K562 (cell line): Measurements from ENCODE around the gene ABHD16A. TPM values are rescaled to one million over a fixed set of nuclear protein-coding genes. Genes with fewer than 3 reads are reported as not detected.

Source experiments
- ATAC-seq: fragments of 200-7000 bp; cut with Tn5 transposase; 3 replicates; pipeline ENCODE4 v1.9.1; 2020; ENCODE audit warnings: moderate library complexity
- BruUV-seq: library from RNA; stranded (reverse); fragments of 400-500 nt; replicated peaks from 2 replicates; lab custom pipeline; 2021; lab: Mats Ljungman, UMichigan
- CTCF ChIA-PET: fragments of 300-600 bp; formaldehyde crosslinking; extraction: SDS; loops from one replicate; lab custom pipeline; 2021; ENCODE audit warnings: low intra/inter-chr PET ratio; lab: Yijun Ruan, JAX
- POLR2A ChIA-PET: fragments of 300-600, 350-650 bp; sonication (Branson Sonifier 250); formaldehyde crosslinking; extraction: SDS; loops from one replicate; lab custom pipeline; 2021; ENCODE audit warnings: antibody characterized with exemption, inconsistent platforms; lab: Yijun Ruan, JAX
- DNase-seq, 4 experiments: peaks; one replicate each; pipeline versions ENCODE4 v3.0.0 to v3.0.0-alpha.2; 2011 to 2018; ENCODE audit warnings: low spot score in 3 of 4, mixed read lengths in 3 of 4; ENCODE audit errors: extremely low read depth in 1 of 4
- FAIRE-seq: peaks from 2 replicates; lab custom pipeline; 2011; peaks lifted over from hg19 to GRCh38; lab: Jason Lieb, UNC
- H2AFZ ChIP-seq: 2 replicates; pipeline ENCODE4 v1.6.0; 2011; ENCODE audit warnings: low read depth, low read length, control low read depth, inconsistent platforms
- H3K27ac ChIP-seq: fragments of 200-600 bp; 3 replicates; pipeline ENCODE4 v1.8.0; 2011; ENCODE audit warnings: low read depth, mild to moderate bottlenecking, control low read depth, inconsistent platforms, low read length, moderate library complexity, mixed read lengths; ENCODE audit errors: extremely low read depth
- H3K27me3 ChIP-seq, 2 experiments: fragments of 300-600 bp in 1 of 2; 2 replicates in 1 of 2; 3 replicates in 1 of 2; pipeline versions ENCODE4 v1.6.0 to v1.8.0; 2011; ENCODE audit warnings: inconsistent platforms in 2 of 2, low read length in 2 of 2, mild to moderate bottlenecking in 1 of 2, mixed read lengths in 1 of 2, moderate library complexity in 1 of 2; ENCODE audit not compliant: control insufficient read depth in 2 of 2, insufficient read depth in 2 of 2
- H3K36me3 ChIP-seq: fragments of 300-600 bp; 3 replicates; pipeline ENCODE4 v1.8.0; 2011; ENCODE audit warnings: mild to moderate bottlenecking, low read length, inconsistent platforms; ENCODE audit not compliant: control insufficient read depth, insufficient read depth
- H3K4me1 ChIP-seq, 2 experiments: fragments of 200-600 bp in 1 of 2; replicated peaks in 1 of 2; 2 replicates in 1 of 2; 3 replicates in 1 of 2; pipeline versions ENCODE4 v1.5.1 to v1.8.0; 2011; ENCODE audit warnings: inconsistent platforms in 2 of 2, low read length in 2 of 2, mild to moderate bottlenecking in 1 of 2, mixed read lengths in 1 of 2, moderate library complexity in 1 of 2; ENCODE audit not compliant: control insufficient read depth in 2 of 2, insufficient read depth in 2 of 2
- H3K4me2 ChIP-seq: 2 replicates; pipeline ENCODE4 v1.6.1; 2011; ENCODE audit warnings: low read length, control low read depth, inconsistent platforms, mixed read lengths; ENCODE audit not compliant: insufficient read depth
- H3K4me3 ChIP-seq: fragments of 200-600 bp; sonication (generic), shearing (Covaris generic); 2 replicates; pipeline ENCODE4 v1.5.1; 2016; ENCODE audit warnings: control low read depth, inconsistent platforms
- H3K79me2 ChIP-seq: fragments of 200-600 bp; 3 replicates; pipeline ENCODE4 v1.8.0; 2011; ENCODE audit warnings: low read length, inconsistent platforms; ENCODE audit not compliant: control insufficient read depth, insufficient read depth
- H3K9ac ChIP-seq, 2 experiments: 2 replicates each; pipeline versions ENCODE4 v1.6.0 to v1.6.1; 2011; ENCODE audit warnings: low read depth in 2 of 2, low read length in 2 of 2, control low read depth in 1 of 2, inconsistent platforms in 1 of 2, mild to moderate bottlenecking in 1 of 2, mixed read lengths in 1 of 2; ENCODE audit not compliant: insufficient read depth in 1 of 2
- H3K9me1 ChIP-seq: one replicate; pipeline ENCODE4 v1.6.0; 2011; ENCODE audit warnings: inconsistent platforms, mild to moderate bottlenecking, low read length, moderate library complexity; ENCODE audit not compliant: control insufficient read depth, insufficient read depth
- H3K9me3 ChIP-seq: replicated peaks from 2 replicates; pipeline ENCODE4 v1.5.1; 2011; ENCODE audit warnings: low read depth, low read length, inconsistent platforms; ENCODE audit not compliant: control insufficient read depth, insufficient read depth
- H4K20me1 ChIP-seq: replicated peaks from 2 replicates; pipeline ENCODE4 v1.6.1; 2011; ENCODE audit warnings: low read length, inconsistent platforms, mixed read lengths; ENCODE audit not compliant: control insufficient read depth, insufficient read depth
- ATF3 ChIP-seq, 2 experiments: fragments of 450-650 bp in 1 of 2; sonication (generic) in 1 of 2; formaldehyde crosslinking in 1 of 2; IDR thresholded peaks in 1 of 2; conservative IDR thresholded peaks in 1 of 2; 2 replicates each; pipeline versions ENCODE4 v1.6.1 to v1.8.1; 2016 to 2023; ENCODE audit warnings: mild to moderate bottlenecking in 2 of 2, moderate library complexity in 2 of 2, inconsistent platforms in 1 of 2, missing genetic modification reagents in 1 of 2
- CBX1 ChIP-seq: sonication (generic); IDR thresholded peaks from 2 replicates; pipeline ENCODE4 v1.6.1; 2016; ENCODE audit warnings: antibody characterized with exemption, low read depth, mild to moderate bottlenecking
- CREBBP ChIP-seq: IDR thresholded peaks from one replicate; pipeline ENCODE4 v1.6.1; 2012; ENCODE audit warnings: low read depth, mild to moderate bottlenecking, control low read depth, inconsistent platforms, low read length
- ERF ChIP-seq: fragments of 450-650 bp; formaldehyde crosslinking; IDR thresholded peaks from 2 replicates; pipeline ENCODE4 v1.4.0; 2020; ENCODE audit warnings: mild to moderate bottlenecking, mixed read lengths
- FOXK1 ChIP-seq: sonication (generic); formaldehyde crosslinking; IDR thresholded peaks from 2 replicates; pipeline ENCODE4 v1.8.0; 2022; ENCODE audit warnings: missing genetic modification reagents, mild to moderate bottlenecking, borderline replicate concordance
- FOXK2 ChIP-seq, 2 experiments: fragments of 450-650 bp; IDR thresholded peaks in 1 of 2; conservative IDR thresholded peaks in 1 of 2; 2 replicates each; pipeline ENCODE4 v1.6.1; 2016; ENCODE audit warnings: low read depth in 2 of 2, mild to moderate bottlenecking in 1 of 2
- MED1 ChIP-seq: sonication (generic); formaldehyde crosslinking; IDR thresholded peaks from 2 replicates; pipeline ENCODE4 v1.8.1; 2023; ENCODE audit warnings: missing genetic modification reagents, borderline replicate concordance
- MEF2A ChIP-seq: IDR thresholded peaks from 2 replicates; pipeline ENCODE4 v1.6.1; 2011; ENCODE audit warnings: low read depth, mild to moderate bottlenecking, low read length, moderate library complexity; ENCODE audit not compliant: control insufficient read depth
- NR2C1 ChIP-seq, 2 experiments: fragments of 450-650 bp; IDR thresholded peaks; 2 replicates each; pipeline ENCODE4 v1.6.1; 2017; ENCODE audit warnings: mild to moderate bottlenecking in 2 of 2, antibody characterized with exemption in 1 of 2, inconsistent platforms in 1 of 2, missing compliant biosample characterization in 1 of 2, missing genetic modification characterization in 1 of 2
- POLR2A ChIP-seq: fragments of 450-650 bp; conservative IDR thresholded peaks from 2 replicates; pipeline ENCODE4 v1.6.1; 2016
- POLR3A ChIP-seq: IDR thresholded peaks from 2 replicates; pipeline ENCODE4 v1.6.1; 2011; ENCODE audit warnings: borderline replicate concordance, mild to moderate bottlenecking, moderate library complexity; ENCODE audit not compliant: insufficient read length, insufficient read depth; ENCODE audit errors: extremely low read depth
- SETDB1 ChIP-seq: IDR thresholded peaks from one replicate; pipeline ENCODE4 v1.6.1; 2012; ENCODE audit warnings: low read length, control low read depth, inconsistent platforms
- SLC30A9 ChIP-seq: fragments of 250-450 bp; sonication (Bioruptor Pico); IDR thresholded peaks from 2 replicates; pipeline ENCODE4 v1.8.0; 2022; ENCODE audit warnings: mild to moderate bottlenecking, moderate library complexity
- SMARCA4 ChIP-seq: fragments of 450-650 bp; IDR thresholded peaks from 2 replicates; pipeline ENCODE4 v1.6.1; 2016
- STAG1 ChIP-seq: sonication (generic); formaldehyde crosslinking; IDR thresholded peaks from 2 replicates; pipeline ENCODE4 v1.5.0; 2020; ENCODE audit warnings: missing genetic modification reagents, borderline replicate concordance
- THRAP3 ChIP-seq: fragments of 450-650 bp; IDR thresholded peaks from 2 replicates; pipeline ENCODE4 v1.6.1; 2016; ENCODE audit warnings: mild to moderate bottlenecking, inconsistent platforms, borderline replicate concordance
- XRCC5 ChIP-seq: fragments of 200-400 bp; formaldehyde crosslinking; IDR thresholded peaks from 2 replicates; pipeline ENCODE4 v1.6.1; 2017; ENCODE audit warnings: low read depth, mild to moderate bottlenecking, low read length
- ZBTB8A ChIP-seq: fragments of 450-650 bp; IDR thresholded peaks from 2 replicates; pipeline ENCODE4 v1.6.1; 2018; ENCODE audit warnings: mild to moderate bottlenecking, moderate library complexity; ENCODE audit not compliant: partially characterized antibody
- ZNF408 ChIP-seq: fragments of 250-450 bp; sonication (Bioruptor Pico); IDR thresholded peaks from 2 replicates; pipeline ENCODE4 v1.4.0; 2020; ENCODE audit warnings: low read depth, mild to moderate bottlenecking, moderate library complexity
- WGBS: fragments of 100-300 bp; shearing (Covaris generic); methylation state at CpG from one replicate; pipeline ENCODE4 v1.1.6; 2016; ENCODE audit warnings: low coverage, mixed read lengths; ENCODE audit not compliant: insufficient coverage; ENCODE audit errors: missing lambda C conversion rate; 5-methylcytosine and 5-hydroxymethylcytosine counted together
- in situ Hi-C: fragments of 300-500 bp; cut with MboI; formaldehyde crosslinking; loops from 4 replicates; pipeline ENCODE4 v1.15.0; 2018; ENCODE audit warnings: inconsistent platforms, mixed read lengths
- intact Hi-C: fragments of 100-400 bp; cut with micrococcal nuclease; formaldehyde crosslinking; loops from 2 replicates; pipeline ENCODE4 v1.14.2; 2022
- polyA plus RNA-seq, 8 experiments: library from polyadenylated mRNA; depleted of rRNA in 4 of 8; stranded (reverse) in 5 of 8; unstranded in 3 of 8; fragments of >200 nt; fragmentation: Nextera tagmentation in 2 of 8; fragmentation: Illumina TruSeq in 1 of 8; extraction: Ambion mirVana in 2 of 8; extraction: Trizol in 1 of 8; gene quantifications; 2 replicates each; pipeline versions ENCODE4 v1.2.1 to v1.2.3, GENCODE V29; 2011 to 2014; ENCODE audit warnings: inconsistent platforms in 1 of 8, missing spikeins in 1 of 8
- total RNA-seq, 7 experiments: library from RNA; depleted of rRNA in 6 of 7; stranded (reverse); fragments of >200 nt in 6 of 7; fragmentation: Illumina TruSeq in 2 of 7; extraction: Trizol in 2 of 7; gene quantifications; 2 replicates each; pipeline versions ENCODE4 v1.2.1 to v1.2.3, GENCODE V29; 2011 to 2021; ENCODE audit warnings: low replicate concordance in 1 of 7

The ABHD16A gene
- total and polyA plus RNA-seq, 9 of the 15 experiments (the other 6 are each of a cell fraction or from before 2014, with no cell fraction given) = 25.8 to 120 (median 81.6) TPM

GRCh38 chr6:31687860-31688693, 15.0 kb downstream of the ABHD16A start:
- no peak overlapping the region for H2AFZ ChIP-seq
- peaks cover 63 to 69% of the 10 kb centered on the region in 2 experiments for H3K4me1 ChIP-seq
- FAIRE-seq = no peak
- H3K9ac ChIP-seq = peak overlapping the region in 1 of 2 experiments; percentile 78; a peak in 2 of 4 replicates
- H3K36me3 ChIP-seq = peaks cover 77% of the 10 kb centered on the region
- no peak overlapping the region for H3K4me2 ChIP-seq
- H3K79me2 ChIP-seq = no peaks in the 10 kb centered on the region; the same call in 2 of the 3 replicates
- H3K27me3 ChIP-seq = no peaks in the 10 kb centered on the region
- intact Hi-C loops (no loop called here), in situ Hi-C loops (loop anchor here (5.0 kb wide), 1 partner anchor 79 kb away; no protein-coding TSS in a partner anchor)
- ATAC-seq = no peak
- no peak overlapping the region; the same call in 2 of the 3 replicates for H3K27ac ChIP-seq
- H3K9me1 ChIP-seq = no peaks in the 10 kb centered on the region
- CTCF ChIA-PET = no interaction called here
- DNase-seq = peak in 1 of 4 experiments; percentile 61
- no peaks in the 10 kb centered on the region for H4K20me1 ChIP-seq
- POLR2A ChIA-PET = interaction anchor here (0.5 to 7.1 kb wide), 13 partner anchors 8 to 139 kb away, joined by 3 to 158 read pairs (median 6); partner anchors contain the start of genes ABHD16A, CSNK2B, DDAH2 and GPANK1
- BruUV-seq = no TSS peak
- WGBS = 80% methylated on average over 14 of the region's 14 CpGs
- H3K9me3 ChIP-seq = no peaks in the 10 kb centered on the region
- no peak overlapping the region for H3K4me3 ChIP-seq
- TF ChIP-seq MEF2A (no peak), NR2C1 (IDR thresholded peaks at IDR 0.05) (no peak), NR2C1 (tag; IDR thresholded peaks at IDR 0.05) (no peak), SLC30A9 (no peak), ZNF408 (CRISPR knock-in tag) (no peak), CREBBP (no peak), POLR2A (0 out of 2 replicates have a peak, but pooled peaks have one; percentile 12), CBX1 (no peak), XRCC5 (0 out of 2 replicates have a peak, but pooled peaks have one; percentile 22), POLR3A (no peak), FOXK2 (conservative IDR thresholded peaks at IDR 0.05 in 1 of 2, IDR thresholded peaks at IDR 0.05 in 1 of 2; ENCODE audit: low read depth in 2 of 2) (no peak), ZBTB8A (no peak), THRAP3 (no peak), FOXK1 (CRISPR knock-in tag) (peak; percentile 40; the same call in 1 of the 2 replicates), SMARCA4 (no peak), SETDB1 (no peak), STAG1 (CRISPR knock-in tag) (0 out of 2 replicates have a peak, but pooled peaks have one; percentile 6), ATF3 (IDR thresholded peaks at IDR 0.05) (peak; percentile 73), ATF3 (CRISPR knock-in tag; conservative IDR thresholded peaks at IDR 0.05) (no peak), ERF (0 out of 2 replicates have a peak, but pooled peaks have one; percentile 9), MED1 (CRISPR knock-in tag) (no peak)
